HT1080 (cell line): Measurements from ENCODE around the gene OR5AU1. TPM values are rescaled to one million over a fixed set of nuclear protein-coding genes. Genes with fewer than 3 reads are reported as not detected.

ENCODE experiments used
- DNase-seq: peaks from one replicate; pipeline ENCODE4 v3.0.0-alpha.2; 2015; ENCODE audit warnings: low read depth
- polyA plus RNA-seq, 2 experiments: library from polyadenylated mRNA; depleted of rRNA; stranded (reverse); fragments of >200 nt; gene quantifications; 2 replicates each; pipeline ENCODE4 v1.2.3, GENCODE V29; 2015
- total RNA-seq: library from RNA; depleted of rRNA; stranded (reverse); fragments of >200 nt; shearing (Covaris generic); gene quantifications from 2 replicates; pipeline ENCODE4 v1.2.3, GENCODE V29; 2014; rRNA removed

The OR5AU1 gene
- not detected in 2 replicates for total RNA-seq
- polyA plus RNA-seq (2015; cell fraction: cytosol; rRNA removed) = not detected in 2 replicates
- not detected in 2 replicates for polyA plus RNA-seq (2015; cell fraction: nucleus; rRNA removed)

DNA sequence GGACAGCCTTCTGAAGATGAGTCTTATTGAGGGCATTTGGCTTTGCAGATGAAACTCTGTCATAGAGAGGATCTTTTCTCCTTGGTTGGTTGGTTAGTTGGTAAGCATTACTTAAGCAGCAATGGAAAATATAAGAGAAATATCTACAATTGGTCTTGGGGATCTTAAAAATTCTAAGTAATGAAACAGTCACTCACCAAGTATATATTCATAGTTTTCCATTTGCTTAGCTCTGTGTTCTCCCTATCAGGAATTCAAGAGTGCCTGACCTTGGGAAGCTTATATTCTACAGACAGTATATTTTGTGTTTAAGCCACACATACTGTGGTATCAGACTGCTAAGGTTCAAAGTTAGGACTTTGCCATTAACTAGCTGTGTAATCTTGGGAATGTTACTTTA lies at the start of gene OR5AU1:
Gene OR5AU1 (minus strand): TSS at position 101 of the 400 bp plus-strand sequence. CDS start 191 bp downstream, outside the sequence.
- DNase-seq = no peak

DNA sequence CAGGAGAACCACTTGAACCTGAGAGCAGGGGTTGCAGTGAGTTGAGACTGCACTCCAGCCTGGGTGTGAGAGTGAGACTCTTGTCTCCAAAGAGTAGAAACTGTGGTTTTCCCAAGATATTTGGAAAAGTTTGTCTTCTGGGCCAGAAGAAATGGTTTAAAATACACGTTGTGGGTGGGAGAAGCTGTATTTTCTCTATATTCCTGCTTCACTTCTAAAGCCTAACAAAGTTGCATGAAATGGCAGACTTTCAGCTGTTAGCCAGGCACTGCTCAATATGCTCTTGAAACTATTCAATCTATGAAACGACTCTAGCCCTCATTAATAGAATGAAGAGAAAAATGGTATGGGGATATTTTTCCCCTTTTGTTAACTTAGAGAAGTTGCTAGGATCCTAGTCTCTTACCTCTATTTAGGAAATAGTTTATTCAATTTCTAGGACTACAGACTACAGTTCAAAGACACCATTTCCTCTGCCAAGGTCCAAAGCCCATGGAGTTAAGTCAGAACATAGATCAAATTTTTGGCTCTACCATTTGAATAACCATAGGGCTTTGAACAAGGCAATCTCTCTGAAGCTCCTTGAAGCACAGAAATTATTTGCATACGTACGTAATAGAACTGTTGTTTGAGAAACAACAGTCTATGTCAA lies 49.3 kb upstream of the OR5AU1 start:
- no peak for DNase-seq

DNA sequence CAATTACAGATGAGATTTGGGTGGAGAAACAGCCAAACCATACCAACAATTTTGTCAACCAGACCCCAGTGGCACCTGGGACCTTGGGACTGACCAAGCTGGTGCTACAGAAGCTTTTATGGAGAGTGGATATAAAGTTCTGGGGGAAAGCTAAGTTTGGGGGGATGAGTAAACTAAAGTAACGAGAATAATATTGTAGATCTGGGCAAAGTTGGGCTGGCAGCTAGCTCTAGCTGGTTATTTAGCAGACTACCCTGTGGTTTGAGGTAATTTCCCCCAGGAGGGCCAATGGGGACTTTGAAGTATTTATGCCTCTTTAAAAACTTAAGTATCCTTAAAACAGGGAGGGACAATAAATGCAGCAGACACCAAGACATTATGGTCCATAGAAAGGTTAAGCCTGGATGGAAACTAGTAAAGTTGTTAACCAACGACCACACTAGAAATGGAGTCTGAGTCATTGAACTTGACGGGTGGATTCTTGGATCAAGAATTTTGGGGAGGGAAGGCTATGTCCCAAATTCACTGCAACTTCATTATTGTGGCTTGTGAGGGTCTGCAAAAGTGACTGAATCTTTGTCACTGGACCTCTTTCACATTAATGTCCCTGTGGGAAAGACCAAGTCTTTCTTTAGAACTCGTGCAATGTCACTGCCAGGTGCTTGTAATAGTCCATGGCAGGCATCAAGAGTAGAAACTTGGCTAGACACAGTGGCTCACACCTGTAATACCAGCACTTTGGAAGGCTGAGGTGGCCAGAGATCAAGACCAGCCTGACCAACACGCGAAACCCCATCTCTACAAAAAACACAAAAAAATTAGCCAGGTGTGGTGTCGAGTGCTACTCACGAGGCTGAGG lies 48.5 kb upstream of the OR5AU1 start:
- DNase-seq = no peak

DNA sequence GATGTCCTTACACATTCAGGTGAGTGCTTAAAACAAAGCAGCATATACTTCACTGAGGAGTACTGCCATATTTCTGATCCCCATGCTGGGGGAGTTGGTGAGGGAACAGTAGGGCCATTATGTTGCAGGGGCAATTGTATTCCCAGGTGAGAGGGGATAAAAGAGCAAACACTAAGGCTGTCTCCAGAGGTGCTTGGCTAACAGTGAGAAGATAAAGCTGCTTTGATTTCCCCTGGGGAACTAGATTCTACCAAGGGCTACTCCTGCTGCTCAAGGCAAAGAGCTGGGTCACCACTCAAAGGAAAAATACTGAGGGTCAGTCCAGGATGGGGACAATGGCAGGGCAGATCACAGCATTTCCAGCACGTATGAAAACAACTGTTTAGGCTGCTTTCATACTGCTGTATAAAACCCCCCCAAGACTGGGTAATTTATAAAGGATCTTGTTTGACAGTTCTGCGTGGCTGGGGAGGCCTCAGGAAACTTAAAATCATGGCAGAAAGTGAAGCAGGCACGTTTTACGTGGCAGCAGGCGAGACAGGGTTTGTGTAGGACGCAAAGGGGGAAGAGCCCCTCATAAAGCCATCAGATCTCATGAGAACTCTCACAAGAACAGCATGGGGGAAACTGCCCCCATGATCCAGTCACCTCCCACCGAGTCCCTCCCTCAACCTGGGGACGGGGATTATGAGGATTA lies 47.8 kb upstream of the OR5AU1 start:
- DNase-seq = no peak

DNA sequence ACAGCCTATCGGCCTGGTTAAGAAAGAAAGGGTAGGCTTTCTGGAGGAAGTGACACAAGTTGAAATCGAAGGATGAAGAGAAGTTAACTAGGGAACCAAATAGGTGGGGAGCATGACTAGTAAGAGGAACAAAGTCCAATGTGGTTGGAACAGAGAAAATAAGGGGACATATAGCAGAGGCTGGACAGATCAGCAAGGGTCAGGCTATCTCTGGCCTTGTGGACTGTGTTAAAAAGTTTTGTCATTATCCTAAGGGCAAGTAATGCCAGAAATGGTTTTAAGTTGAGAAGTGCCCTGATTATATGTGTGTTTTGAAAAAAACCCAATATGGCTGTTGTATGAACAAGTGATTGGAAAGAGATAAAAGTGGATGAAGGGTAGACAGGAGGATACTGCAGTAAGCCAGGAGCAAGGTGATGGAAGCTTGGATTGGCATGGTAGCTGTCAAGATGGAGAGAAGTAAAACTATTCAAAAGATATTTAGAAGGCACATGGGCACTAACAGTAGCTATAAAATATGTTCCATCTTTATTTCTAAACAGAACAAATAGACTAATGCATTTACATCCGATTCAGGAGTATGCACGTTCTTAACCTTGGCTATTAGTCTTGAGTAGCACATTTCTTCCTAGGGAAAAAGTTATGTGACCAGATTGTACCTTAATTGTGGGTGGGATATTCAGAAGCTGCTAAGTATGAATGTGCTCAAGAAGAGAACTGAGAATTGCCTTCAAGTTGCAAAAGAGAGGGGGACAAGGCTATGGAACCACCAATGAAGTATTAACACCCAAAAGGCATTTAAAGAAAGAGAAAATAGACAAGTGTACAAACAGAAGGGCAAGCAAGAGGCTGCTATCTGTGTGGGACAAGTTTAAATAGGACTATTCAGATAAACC lies 46.8 kb upstream of the OR5AU1 start:
- DNase-seq = no peak

DNA sequence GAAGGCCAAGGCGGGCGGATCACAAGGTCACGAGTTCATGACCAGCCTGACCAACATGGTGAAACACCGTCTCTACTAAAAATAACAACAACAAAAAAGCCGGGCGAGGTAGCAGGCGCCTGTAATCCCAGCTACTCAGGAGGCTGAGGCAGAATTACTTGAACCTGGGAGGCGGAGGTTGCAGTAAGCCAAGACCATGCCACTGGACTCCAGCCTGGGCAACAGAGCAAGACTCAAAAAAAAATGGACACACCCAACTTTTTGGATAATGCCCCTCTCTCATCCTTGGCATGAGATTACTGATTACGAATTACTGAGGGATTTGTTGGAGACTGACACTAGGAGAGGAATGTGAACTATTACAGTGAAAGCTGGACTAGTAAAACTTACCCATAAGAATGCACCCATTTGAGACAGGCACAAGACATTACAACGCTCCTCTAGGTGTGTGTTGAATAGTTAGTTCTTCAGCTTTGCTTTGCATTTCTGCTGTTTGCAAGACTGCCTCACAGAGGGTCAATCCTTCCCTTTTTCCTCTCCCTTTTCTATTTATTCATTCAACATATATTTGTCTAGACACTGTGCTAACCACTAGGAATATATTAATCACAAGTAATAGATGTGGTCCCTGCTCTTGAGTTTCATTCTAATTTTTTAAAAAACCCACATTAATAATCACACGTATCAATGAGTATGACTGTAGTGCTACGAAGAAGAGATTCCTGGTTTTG lies 46.0 kb upstream of the OR5AU1 start:
- DNase-seq = no peak

DNA sequence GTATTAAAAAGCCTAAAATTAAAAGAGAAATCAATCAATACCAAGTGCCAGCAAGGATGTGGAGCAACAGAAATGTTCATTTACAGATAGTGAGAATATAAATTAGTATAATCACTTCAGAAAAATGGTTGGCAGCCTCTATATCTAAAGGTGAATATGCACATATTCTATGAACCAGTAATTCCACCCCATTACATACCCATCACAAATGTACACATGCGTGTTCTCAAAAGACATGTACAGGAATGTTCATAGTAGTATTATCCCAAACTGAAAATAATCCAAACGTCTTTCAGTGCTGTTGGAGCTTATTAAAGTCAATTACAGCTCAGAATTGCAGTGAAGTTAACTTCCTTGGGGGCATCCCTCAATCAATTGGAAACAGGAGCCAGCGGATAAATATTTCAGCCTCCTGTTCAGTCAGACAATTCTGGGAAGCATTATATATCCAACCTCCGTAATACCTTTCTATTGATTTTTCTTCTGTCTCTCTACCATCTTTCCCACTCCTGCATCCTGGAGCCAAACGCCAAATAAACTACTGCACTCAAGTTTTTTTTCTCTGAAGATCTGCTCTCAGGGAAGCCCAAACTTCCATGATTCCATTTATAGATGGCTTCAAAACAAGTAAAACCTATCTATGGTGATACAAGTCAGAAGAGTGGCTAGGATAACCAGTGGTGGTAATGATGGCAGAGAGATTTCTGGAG lies 45.0 kb upstream of the OR5AU1 start:
- no peak for DNase-seq

DNA sequence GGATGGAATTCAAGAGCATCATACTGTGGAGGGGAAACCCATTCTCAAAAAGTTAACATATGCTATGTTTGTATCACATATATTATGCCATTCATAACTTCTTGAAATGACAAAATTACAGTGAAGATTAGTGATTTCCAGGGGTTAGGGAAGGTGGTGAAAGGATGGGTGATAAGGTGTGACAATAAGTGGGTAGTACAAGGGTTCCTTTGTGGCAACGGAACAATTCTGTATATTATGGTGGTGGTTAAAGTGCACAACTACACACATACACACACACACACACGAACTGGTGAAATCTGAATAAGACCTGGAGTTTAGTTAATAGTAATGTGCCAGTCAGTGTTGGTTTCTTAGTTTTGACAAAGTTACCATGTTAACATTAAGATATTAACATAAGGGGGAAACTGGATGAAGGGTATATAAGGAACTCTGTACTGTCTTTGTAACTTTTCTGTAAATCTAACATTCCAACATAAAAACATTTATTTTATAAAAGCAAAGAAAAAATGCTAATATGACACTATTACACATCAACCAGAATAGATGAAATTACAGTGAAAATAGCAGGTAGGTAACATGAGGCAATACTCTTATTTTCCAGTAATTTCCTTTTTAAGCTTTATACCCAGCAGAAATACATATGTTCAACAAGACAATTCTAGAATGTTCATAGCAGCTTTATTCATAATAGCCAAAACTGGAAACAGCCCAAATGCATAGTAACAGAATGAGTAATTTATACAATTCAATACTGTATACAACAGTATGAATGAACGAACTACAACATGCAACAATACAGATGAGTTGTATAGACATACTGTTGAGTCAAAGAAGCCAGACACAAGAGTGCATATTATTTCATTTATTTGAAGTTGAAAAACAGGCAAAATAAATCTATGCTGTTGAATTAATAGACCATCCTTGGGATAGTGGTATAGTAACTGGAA lies 44.0 kb upstream of the OR5AU1 start:
- DNase-seq = no peak

DNA sequence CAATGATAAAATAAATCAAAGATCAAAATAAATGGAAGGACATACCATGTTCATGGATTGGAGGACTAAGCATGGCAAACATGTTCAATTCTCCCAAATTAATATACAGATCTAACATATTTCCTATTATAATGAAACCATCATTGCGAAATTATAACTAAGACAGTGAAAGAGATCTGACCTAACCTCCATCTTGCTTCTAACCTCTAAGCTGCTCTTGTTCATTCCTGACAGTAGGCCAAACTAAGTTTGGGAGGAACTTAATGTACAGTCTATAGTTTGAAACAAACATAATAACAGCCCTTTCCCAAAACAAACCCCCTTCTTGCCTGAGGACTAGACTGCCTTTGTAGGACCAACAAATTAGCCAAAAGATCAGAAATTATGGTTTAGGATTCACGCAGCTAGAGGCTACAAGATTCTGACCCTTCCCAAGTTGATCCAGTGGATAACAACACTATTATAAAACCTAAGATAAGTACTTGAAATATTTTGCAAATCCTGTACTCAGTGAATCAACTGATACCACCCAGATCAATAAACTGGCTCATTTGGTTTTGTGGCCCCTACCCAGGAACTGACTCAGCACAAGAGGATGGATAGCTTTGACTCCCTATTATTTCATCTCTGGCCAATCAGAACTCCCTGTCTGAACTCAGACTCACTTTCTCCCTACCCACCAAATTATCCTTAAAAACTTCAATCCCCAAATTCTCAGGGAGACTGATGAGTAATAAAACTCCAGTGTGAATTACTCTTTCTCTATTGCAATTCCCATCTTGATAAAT lies 41.7 kb upstream of the OR5AU1 start:
- DNase-seq = no peak

DNA sequence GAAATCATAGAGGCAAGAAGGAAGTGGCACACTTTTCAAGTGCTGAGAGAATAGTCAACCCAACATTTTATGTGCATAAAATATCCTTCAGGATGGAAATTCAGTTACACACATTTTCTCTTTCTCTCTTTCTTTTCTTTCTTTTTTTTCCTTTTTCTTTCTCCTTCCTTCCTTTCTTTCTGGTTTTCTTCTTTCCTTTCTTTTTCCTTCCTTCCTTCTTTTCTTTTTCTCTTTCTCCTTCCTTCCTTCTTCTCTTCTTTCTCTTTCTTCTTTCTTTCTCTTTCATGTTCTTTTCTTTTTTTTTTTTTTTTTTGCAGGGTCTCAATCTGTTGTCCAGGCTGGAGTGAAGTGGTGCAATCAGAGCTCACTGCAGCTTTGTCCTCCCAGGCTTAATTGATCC lies 38.7 kb upstream of the OR5AU1 start:
- DNase-seq = no peak

DNA sequence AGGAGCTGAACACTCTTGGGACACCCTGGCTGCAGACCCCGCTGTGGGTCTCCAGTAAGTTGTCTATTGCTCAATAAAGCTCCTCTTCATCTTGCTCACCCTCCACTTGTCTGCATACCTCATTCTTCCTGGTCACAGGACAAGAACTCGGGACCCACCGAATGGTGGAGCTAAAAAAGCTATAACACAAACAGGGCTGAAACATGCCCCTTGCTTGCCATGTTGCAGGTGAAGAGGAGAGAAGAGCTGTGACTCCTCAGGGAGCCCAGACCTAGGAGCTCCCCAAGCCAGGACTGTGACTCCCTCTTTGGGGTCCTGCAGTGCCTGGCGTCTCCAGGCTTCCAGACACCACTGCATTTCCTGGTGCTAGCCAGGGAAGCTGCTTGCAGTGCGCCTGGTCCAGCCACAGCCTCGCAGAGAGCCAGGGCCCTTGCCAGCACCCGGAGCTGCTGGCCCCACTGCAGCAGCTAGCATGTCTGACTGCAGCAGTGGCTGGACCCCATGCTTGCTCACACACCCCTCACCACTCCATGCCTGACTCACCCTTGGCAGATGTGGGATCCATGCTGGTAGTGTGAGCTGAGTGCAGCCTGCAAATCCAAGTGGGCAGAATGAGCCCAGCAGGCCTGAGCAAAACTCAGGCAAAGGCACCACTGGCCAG lies 37.1 kb upstream of the OR5AU1 start:
- peak; percentile 39 for DNase-seq

DNA sequence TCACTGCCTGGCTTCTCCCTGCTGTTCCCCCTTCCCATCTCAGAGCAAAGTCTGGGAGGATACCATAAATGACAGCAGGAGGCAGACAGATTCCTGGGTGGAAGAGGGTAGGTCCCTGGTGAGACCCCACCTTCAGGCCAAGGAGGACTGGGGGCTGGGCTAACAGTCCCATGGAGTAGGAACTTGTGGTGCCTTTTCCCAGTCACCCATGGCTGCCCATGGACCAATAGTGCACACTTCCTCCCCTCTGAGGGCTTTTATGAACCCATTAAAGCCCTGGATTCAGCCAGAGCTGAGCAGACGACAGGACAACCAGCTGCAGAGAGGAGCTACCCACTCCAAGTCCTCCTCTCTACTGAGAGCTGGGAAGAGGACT lies 36.6 kb upstream of the OR5AU1 start:
- DNase-seq = no peak

DNA sequence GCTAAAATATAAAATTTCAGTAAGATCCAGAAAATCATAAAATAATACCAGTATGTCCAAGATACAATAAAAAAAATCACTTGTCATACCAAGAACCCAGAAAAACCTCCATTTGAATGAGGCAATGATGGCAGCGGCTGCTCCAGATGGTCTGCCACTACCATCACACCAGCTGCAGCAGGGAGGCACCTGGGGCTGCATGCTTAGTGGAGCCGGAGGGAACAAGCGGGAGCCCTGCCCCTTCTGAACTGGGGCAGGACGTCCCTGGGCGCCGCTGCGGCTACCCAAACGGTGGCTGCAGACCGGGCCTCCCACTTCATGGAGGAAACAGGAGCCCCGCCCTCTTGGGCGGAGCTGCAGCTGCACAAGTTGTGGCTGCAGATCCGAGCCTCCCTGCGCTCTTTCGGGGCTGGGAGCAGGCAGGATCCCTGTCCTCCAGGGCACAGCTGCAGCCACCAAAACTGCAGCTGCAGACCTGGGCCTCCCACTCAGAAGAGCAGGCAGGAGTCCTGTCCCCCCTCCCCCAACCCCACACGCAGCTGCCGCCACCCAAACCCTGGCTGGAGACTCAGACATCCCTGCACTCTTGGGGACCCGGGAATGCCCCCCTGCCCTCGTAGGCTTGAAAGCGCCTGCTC lies 36.1 kb upstream of the OR5AU1 start:
- DNase-seq = peak; percentile 41

DNA sequence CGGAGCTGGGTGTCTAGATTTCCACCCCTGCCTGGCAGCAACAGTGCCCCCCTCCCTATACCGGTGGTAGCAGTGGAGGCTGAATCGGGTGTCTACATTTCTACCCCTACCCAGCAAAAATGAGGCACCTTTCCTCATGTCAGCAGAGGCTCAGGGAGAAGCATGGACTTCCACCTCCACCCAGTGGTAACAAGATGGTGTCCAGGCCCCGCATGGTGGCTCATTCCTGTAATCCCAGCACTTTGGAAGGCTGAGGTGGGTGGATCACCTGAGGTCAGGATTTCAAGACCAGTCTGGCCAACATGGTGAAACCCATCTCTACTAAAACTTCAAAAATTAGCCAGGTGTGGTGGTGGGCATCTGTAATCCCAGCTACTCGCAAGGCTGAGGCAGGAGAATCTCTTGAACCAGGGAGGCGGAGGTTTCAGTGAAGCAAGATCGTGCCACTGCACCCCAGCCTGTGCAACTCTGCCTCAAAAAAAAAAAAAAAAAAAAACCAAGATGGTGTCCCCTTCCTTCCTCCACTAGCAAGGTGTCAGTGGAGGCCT lies 35.5 kb upstream of the OR5AU1 start:
- no peak for DNase-seq

DNA sequence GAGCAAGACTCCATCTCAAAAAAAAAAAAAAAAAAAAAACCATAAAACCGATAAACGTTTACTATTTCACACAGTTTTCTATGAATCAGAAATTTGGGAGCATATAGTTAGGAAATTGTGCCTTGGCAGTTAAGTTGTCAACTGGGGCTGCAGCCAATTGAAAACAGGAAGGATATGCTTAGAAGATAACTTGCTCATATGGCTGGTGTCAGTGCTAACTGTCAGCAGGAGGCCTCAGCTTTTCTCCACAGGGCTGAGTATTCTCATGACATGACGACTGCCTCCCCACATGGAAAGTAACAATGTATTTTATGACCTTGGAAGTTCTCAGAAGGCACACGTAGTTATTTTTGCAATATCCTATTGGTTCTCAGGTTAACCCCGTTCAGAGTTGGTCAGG lies 29.6 kb upstream of the OR5AU1 start:
- DNase-seq = no peak

DNA sequence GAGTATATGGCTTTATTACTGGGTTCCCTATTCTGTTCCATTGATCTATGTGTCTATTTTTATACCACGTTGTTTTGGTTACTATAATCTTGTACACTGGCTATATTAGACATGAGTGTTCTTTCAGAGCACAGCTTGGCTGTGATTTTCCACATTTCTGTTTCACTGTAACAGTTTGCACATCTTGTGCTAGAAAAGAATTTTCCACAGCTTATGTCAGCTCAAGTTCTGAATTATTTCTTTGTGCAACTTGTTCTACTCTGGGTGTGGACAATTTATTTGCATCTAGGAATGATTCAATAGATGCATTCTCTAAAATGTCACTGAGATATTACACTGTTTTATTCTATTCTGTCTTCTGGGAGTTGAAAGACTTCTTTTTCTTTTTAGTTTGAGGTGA lies 28.4 kb upstream of the OR5AU1 start:
- DNase-seq = no peak
